HepG2 (cell line): ENCODE data around the gene DNAAF9. TPM values are rescaled to one million over a fixed set of nuclear protein-coding genes. Genes with fewer than 3 reads are reported as not detected.

Experiments
- ARNTL ChIP-seq: sonication (generic); formaldehyde crosslinking; IDR thresholded peaks from 2 replicates; pipeline ENCODE4 v1.4.0; 2020; ENCODE audit warnings: mild to moderate bottlenecking, missing genetic modification reagents
- HES4 ChIP-seq: sonication (generic); formaldehyde crosslinking; IDR thresholded peaks from 2 replicates; pipeline ENCODE4 v1.9.0; 2021; ENCODE audit warnings: mild to moderate bottlenecking, missing genetic modification reagents, borderline replicate concordance
- HOXA5 ChIP-seq: sonication (generic); formaldehyde crosslinking; IDR thresholded peaks from 2 replicates; pipeline ENCODE4 v1.4.0; 2020; ENCODE audit warnings: missing genetic modification reagents
- KMT2B ChIP-seq: IDR thresholded peaks from 2 replicates; pipeline ENCODE4 v1.6.1; 2016; ENCODE audit warnings: missing genetic modification reagents, missing compliant biosample characterization
- MXI1 ChIP-seq: IDR thresholded peaks from 3 replicates; pipeline ENCODE4 v1.6.1; 2012; ENCODE audit warnings: low read depth, low read length, inconsistent platforms, borderline replicate concordance
- NFYC ChIP-seq: IDR thresholded peaks from 2 replicates; pipeline ENCODE4 v1.6.1; 2016; ENCODE audit warnings: missing genetic modification reagents, missing compliant biosample characterization
- NR2F6 ChIP-seq, 2 experiments: IDR thresholded peaks; 2 replicates each; pipeline ENCODE4 v1.6.1; 2016; ENCODE audit warnings: antibody characterized with exemption in 1 of 2, mild to moderate bottlenecking in 1 of 2
- SAP130 ChIP-seq: IDR thresholded peaks from 2 replicates; pipeline ENCODE4 v1.6.1; 2016; ENCODE audit warnings: low read depth
- SCMH1 ChIP-seq: sonication (generic); formaldehyde crosslinking; IDR thresholded peaks from 2 replicates; pipeline ENCODE4 v1.9.0; 2021; ENCODE audit warnings: missing genetic modification reagents, mild to moderate bottlenecking, borderline replicate concordance
- SMYD3 ChIP-seq: sonication (generic); formaldehyde crosslinking; IDR thresholded peaks from 2 replicates; pipeline ENCODE4 v1.8.1; 2023; ENCODE audit warnings: mild to moderate bottlenecking, missing genetic modification reagents
- SP140L ChIP-seq: sonication (generic); formaldehyde crosslinking; IDR thresholded peaks from 2 replicates; pipeline ENCODE4 v1.4.0; 2020; ENCODE audit warnings: missing genetic modification reagents, borderline replicate concordance
- SSRP1 ChIP-seq: IDR thresholded peaks from 2 replicates; pipeline ENCODE4 v1.6.1; 2016; ENCODE audit warnings: control low read depth
- STAG1 ChIP-seq: sonication (generic); formaldehyde crosslinking; IDR thresholded peaks from 2 replicates; pipeline ENCODE4 v1.4.0; 2020; ENCODE audit warnings: missing genetic modification reagents
- TAF1 ChIP-seq: sonication (generic); formaldehyde crosslinking; IDR thresholded peaks from 2 replicates; pipeline ENCODE4 v1.4.0; 2020; ENCODE audit warnings: missing genetic modification reagents
- TARDBP ChIP-seq: sonication (generic); formaldehyde crosslinking; IDR thresholded peaks from 2 replicates; pipeline ENCODE4 v1.8.0; 2022; ENCODE audit warnings: mild to moderate bottlenecking, missing genetic modification reagents
- U2AF2 ChIP-seq: fragments of 200-400 bp; formaldehyde crosslinking; IDR thresholded peaks from 2 replicates; pipeline ENCODE4 v1.6.1; 2017; ENCODE audit warnings: low read depth, mild to moderate bottlenecking, low read length
- ZNF207 ChIP-seq: fragments of 450-650 bp; IDR thresholded peaks from 2 replicates; pipeline ENCODE4 v1.6.1; 2016; ENCODE audit warnings: antibody characterized with exemption, borderline replicate concordance
- ZNF431 ChIP-seq: sonication (generic); formaldehyde crosslinking; IDR thresholded peaks from 2 replicates; pipeline ENCODE4 v1.9.0; 2022; ENCODE audit warnings: missing genetic modification reagents, low read depth, mild to moderate bottlenecking, borderline replicate concordance
- ZNF577 ChIP-seq: sonication (generic); formaldehyde crosslinking; IDR thresholded peaks from 2 replicates; pipeline ENCODE4 v1.4.0; 2020; ENCODE audit warnings: mild to moderate bottlenecking, low read depth, missing genetic modification reagents, borderline replicate concordance
- ZNF674 ChIP-seq: sonication (generic); formaldehyde crosslinking; IDR thresholded peaks from 2 replicates; pipeline ENCODE4 v1.5.0; 2020; ENCODE audit warnings: low read depth, mild to moderate bottlenecking, missing genetic modification reagents
- ZNF780A ChIP-seq: sonication (generic); formaldehyde crosslinking; IDR thresholded peaks from 2 replicates; pipeline ENCODE4 v1.8.0; 2022; ENCODE audit warnings: mild to moderate bottlenecking, missing genetic modification reagents, moderate library complexity
- polyA plus RNA-seq, 8 experiments: library from polyadenylated mRNA; depleted of rRNA in 3 of 8; stranded (reverse) in 7 of 8; unstranded in 1 of 8; fragments of >200 nt; fragmentation: Illumina TruSeq in 4 of 8; extraction: Trizol in 4 of 8; gene quantifications; 2 replicates each; pipeline versions ENCODE4 v1.2.1 to v1.2.3, GENCODE V29; 2011 to 2016; ENCODE audit warnings: low read depth in 4 of 8, missing spikeins in 1 of 8, mixed read lengths in 1 of 8; ENCODE audit not compliant: insufficient read depth in 1 of 8
- total RNA-seq, 5 experiments: library from RNA; depleted of rRNA; stranded (reverse); fragments of >200 nt; fragmentation: Illumina TruSeq; extraction: Trizol; gene quantifications; 2 replicates each; pipeline ENCODE4 v1.2.3, GENCODE V29; 2016; ENCODE audit warnings: low read depth in 1 of 5
- TF ChIP-seq, protein P1 (sequence below): sonication (generic); formaldehyde crosslinking; IDR thresholded peaks from 2 replicates; pipeline ENCODE4 v1.5.1; 2020; ENCODE audit warnings: missing genetic modification reagents, mild to moderate bottlenecking, borderline replicate concordance
- TF ChIP-seq, protein P2 (sequence below): sonication (generic); formaldehyde crosslinking; IDR thresholded peaks from 2 replicates; pipeline ENCODE4 v1.5.0; 2020; ENCODE audit warnings: mild to moderate bottlenecking, missing genetic modification reagents, borderline replicate concordance
- TF ChIP-seq, protein P3 (sequence below): sonication (generic); formaldehyde crosslinking; IDR thresholded peaks from 2 replicates; pipeline ENCODE4; 2020; ENCODE audit warnings: missing genetic modification reagents, mild to moderate bottlenecking, borderline replicate concordance

DNAAF9 gene
- total and polyA plus RNA-seq, 2 of the 13 experiments (the other 11 are each of a cell fraction or from before 2014, with no cell fraction given): 10.5 to 14.9 TPM

DNA sequence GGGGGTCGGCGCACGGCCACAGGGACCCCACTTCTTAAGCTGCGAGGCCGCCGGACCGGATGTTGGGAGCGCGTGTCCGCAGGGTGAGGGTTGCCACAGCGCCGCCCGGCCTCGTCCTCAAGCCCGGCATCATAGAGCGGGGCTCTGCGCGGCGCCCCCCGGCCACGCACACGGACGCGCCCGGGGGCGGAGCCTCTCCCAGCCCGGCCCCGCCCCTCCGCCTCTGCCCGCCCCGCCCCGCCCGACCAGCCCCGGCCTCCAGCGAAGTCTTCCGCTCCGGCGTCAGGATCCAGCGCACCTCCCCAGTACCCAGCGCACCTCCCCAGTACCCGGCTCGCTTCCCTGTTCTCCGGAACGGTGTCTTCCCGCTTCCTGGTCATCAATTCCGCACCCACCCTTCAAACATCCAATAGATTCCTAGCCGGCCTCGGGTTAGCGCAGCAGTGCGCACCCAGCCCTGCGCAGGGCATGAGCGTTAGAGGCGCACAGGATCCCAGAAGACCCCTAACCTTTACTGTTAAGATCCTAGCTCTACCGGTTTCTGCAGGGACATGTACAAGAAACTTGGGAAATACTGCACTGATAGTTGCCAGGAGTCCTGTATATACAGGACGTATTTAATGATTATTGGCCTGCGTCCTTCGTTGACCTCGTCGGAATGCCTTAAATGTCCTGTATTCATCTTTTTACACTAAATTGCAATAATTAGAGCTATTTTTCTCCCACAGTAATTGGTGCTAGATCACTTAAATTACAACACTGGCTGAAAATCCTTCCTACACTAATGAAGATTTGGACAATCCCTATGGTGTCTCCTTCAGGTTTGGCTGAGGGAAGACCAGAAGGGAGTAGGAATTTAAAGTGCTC lies 535 bp upstream of the DNAAF9 start (continued):
- TF ChIP-seq KMT2B (CRISPR knock-in tag) (no peak), SMYD3 (peak; percentile 86; the same call in 1 of the 2 replicates), HOXA5 (CRISPR knock-in tag) (peak; percentile 1; the same call in 1 of the 2 replicates), ZNF207 (no peak), ZNF431 (no peak), U2AF2 (no peak), SSRP1 (CRISPR knock-in tag) (no peak), NR2F6 (IDR thresholded peaks at IDR 0.05) (no peak), NR2F6 (CRISPR knock-in tag; IDR thresholded peaks at IDR 0.05) (no peak), TAF1 (CRISPR knock-in tag) (peak; percentile 59; the same call in 1 of the 2 replicates), SAP130 (CRISPR knock-in tag) (peak; percentile 75), TARDBP (CRISPR knock-in tag) (0 out of 2 replicates have a peak, but pooled peaks have one; percentile 14), ARNTL (CRISPR knock-in tag) (no peak), STAG1 (CRISPR knock-in tag) (no peak), ZNF577 (CRISPR knock-in tag) (no peak), ZNF674 (peak; percentile 19; the same call in 1 of the 2 replicates), MXI1 (no peak; the same call in 2 of the 3 replicates), SCMH1 (CRISPR knock-in tag) (no peak), ZNF780A (CRISPR knock-in tag) (no peak), NFYC (CRISPR knock-in tag) (no peak), SP140L (CRISPR knock-in tag) (no peak), HES4 (CRISPR knock-in tag) (peak; percentile 47)
- TF ChIP-seq, protein P1, sequence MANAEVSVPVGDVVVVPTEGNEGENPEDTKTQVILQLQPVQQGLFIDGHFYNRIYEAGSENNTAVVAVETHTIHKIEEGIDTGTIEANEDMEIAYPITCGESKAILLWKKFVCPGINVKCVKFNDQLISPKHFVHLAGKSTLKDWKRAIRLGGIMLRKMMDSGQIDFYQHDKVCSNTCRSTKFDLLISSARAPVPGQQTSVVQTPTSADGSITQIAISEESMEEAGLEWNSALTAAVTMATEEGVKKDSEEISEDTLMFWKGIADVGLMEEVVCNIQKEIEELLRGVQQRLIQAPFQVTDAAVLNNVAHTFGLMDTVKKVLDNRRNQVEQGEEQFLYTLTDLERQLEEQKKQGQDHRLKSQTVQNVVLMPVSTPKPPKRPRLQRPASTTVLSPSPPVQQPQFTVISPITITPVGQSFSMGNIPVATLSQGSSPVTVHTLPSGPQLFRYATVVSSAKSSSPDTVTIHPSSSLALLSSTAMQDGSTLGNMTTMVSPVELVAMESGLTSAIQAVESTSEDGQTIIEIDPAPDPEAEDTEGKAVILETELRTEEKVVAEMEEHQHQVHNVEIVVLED: peak; percentile 64
- TF ChIP-seq, protein P2, sequence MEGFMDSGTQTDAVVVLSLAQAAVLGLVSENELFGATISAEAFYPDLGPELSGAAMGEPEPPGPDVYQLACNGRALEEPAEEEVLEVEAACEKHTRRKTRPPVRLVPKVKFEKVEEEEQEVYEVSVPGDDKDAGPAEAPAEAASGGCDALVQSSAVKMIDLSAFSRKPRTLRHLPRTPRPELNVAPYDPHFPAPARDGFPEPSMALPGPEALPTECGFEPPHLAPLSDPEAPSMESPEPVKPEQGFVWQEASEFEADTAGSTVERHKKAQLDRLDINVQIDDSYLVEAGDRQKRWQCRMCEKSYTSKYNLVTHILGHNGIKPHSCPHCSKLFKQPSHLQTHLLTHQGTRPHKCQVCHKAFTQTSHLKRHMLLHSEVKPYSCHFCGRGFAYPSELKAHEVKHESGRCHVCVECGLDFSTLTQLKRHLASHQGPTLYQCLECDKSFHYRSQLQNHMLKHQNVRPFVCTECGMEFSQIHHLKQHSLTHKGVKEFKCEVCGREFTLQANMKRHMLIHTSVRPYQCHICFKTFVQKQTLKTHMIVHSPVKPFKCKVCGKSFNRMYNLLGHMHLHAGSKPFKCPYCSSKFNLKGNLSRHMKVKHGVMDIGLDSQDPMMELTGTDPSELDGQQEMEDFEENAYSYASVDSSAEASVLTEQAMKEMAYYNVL (CRISPR knock-in tag): no peak
- TF ChIP-seq, protein P3, sequence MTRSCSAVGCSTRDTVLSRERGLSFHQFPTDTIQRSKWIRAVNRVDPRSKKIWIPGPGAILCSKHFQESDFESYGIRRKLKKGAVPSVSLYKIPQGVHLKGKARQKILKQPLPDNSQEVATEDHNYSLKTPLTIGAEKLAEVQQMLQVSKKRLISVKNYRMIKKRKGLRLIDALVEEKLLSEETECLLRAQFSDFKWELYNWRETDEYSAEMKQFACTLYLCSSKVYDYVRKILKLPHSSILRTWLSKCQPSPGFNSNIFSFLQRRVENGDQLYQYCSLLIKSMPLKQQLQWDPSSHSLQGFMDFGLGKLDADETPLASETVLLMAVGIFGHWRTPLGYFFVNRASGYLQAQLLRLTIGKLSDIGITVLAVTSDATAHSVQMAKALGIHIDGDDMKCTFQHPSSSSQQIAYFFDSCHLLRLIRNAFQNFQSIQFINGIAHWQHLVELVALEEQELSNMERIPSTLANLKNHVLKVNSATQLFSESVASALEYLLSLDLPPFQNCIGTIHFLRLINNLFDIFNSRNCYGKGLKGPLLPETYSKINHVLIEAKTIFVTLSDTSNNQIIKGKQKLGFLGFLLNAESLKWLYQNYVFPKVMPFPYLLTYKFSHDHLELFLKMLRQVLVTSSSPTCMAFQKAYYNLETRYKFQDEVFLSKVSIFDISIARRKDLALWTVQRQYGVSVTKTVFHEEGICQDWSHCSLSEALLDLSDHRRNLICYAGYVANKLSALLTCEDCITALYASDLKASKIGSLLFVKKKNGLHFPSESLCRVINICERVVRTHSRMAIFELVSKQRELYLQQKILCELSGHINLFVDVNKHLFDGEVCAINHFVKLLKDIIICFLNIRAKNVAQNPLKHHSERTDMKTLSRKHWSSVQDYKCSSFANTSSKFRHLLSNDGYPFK (CRISPR knock-in tag): no peak
